Neural cell (in vitro differentiated cells): ENCODE results near the gene DOCK10. TPM values are rescaled to one million over a fixed set of nuclear protein-coding genes. Genes with fewer than 3 reads are reported as not detected.

Experiments
- H2AFZ ChIP-seq: fragments of 200-600, 300-800 bp; sonication (generic), shearing (Covaris generic); 2 replicates; pipeline ENCODE4 v1.6.0; 2014; ENCODE audit warnings: low read depth, mild to moderate bottlenecking, antibody characterized with exemption, low read length, moderate library complexity
- H3F3A ChIP-seq: fragments of 200-600 bp; shearing (Covaris generic); 2 replicates; pipeline ENCODE4 v1.6.1; 2016; ENCODE audit warnings: mild to moderate bottlenecking, moderate library complexity, mixed read lengths, antibody characterized with exemption, low read length; ENCODE audit not compliant: insufficient read depth, poor library complexity, severe bottlenecking
- H3K27ac ChIP-seq: fragments of 200-600, 300-800 bp; sonication (generic), shearing (Covaris generic); 2 replicates; pipeline ENCODE4 v1.5.1; 2014; ENCODE audit warnings: mild to moderate bottlenecking, low read length, moderate library complexity
- H3K27me3 ChIP-seq: fragments of 300-800, 200-600 bp; sonication (generic), shearing (Covaris generic); 2 replicates; pipeline ENCODE4 v1.6.0; 2014; ENCODE audit warnings: mild to moderate bottlenecking, low read depth, low read length, moderate library complexity; ENCODE audit not compliant: insufficient read depth
- H3K36me3 ChIP-seq: fragments of 300-800, 200-600 bp; sonication (generic), shearing (Covaris generic); 2 replicates; pipeline ENCODE4 v1.5.1; 2014; ENCODE audit warnings: mild to moderate bottlenecking, antibody characterized with exemption, low read length, moderate library complexity; ENCODE audit not compliant: insufficient read depth
- H3K4me2 ChIP-seq: fragments of 300-800, 200-600 bp; sonication (generic), shearing (Covaris generic); 2 replicates; pipeline ENCODE4 v1.6.0; 2014; ENCODE audit warnings: mild to moderate bottlenecking, low read length
- H3K4me3 ChIP-seq: fragments of 300-800, 200-600 bp; sonication (generic), shearing (Covaris generic); 2 replicates; pipeline ENCODE4 v1.5.1; 2014; ENCODE audit warnings: mild to moderate bottlenecking, low read length, moderate library complexity
- H3K79me2 ChIP-seq: fragments of 200-600 bp; shearing (Covaris generic); replicated peaks from 2 replicates; pipeline ENCODE4 v1.6.0; 2014; ENCODE audit warnings: mild to moderate bottlenecking, low read length, moderate library complexity; ENCODE audit not compliant: insufficient read depth
- H3K9ac ChIP-seq: fragments of 300-800, 200-600 bp; sonication (generic), shearing (Covaris generic); 2 replicates; pipeline ENCODE4 v1.6.1; 2016; ENCODE audit warnings: mild to moderate bottlenecking, low read length, mixed read lengths
- H3K9me2 ChIP-seq: fragments of 200-600 bp; shearing (Covaris generic); 2 replicates; pipeline ENCODE4 v1.6.1; 2016; ENCODE audit warnings: mild to moderate bottlenecking, low read length, mixed read lengths; ENCODE audit not compliant: insufficient read depth
- H3K9me3 ChIP-seq: fragments of 200-600, 300-800 bp; sonication (generic), shearing (Covaris generic); 2 replicates; pipeline ENCODE4 v1.6.1; 2016; ENCODE audit warnings: mild to moderate bottlenecking, mixed run types, low read length, moderate library complexity, mixed read lengths
- H4K20me1 ChIP-seq: fragments of 200-600 bp; shearing (Covaris generic); 2 replicates; pipeline ENCODE4 v1.6.1; 2016; ENCODE audit warnings: mild to moderate bottlenecking, mixed run types; ENCODE audit not compliant: insufficient read depth
- EP300 ChIP-seq: fragments of 450-650 bp; conservative IDR thresholded peaks from 2 replicates; pipeline ENCODE4 v1.6.1; 2014; ENCODE audit warnings: antibody characterized with exemption, mild to moderate bottlenecking, moderate library complexity; ENCODE audit not compliant: poor library complexity, severe bottlenecking
- EZH2 ChIP-seq: fragments of 200-600, 300-800 bp; shearing (Covaris generic), sonication (generic); IDR thresholded peaks from 2 replicates; pipeline ENCODE4 v1.6.1; 2014; ENCODE audit warnings: antibody characterized with exemption, low read length, borderline replicate concordance, mild to moderate bottlenecking; ENCODE audit not compliant: insufficient read depth, poor library complexity, severe bottlenecking
- MXI1 ChIP-seq: fragments of 450-650 bp; conservative IDR thresholded peaks from 2 replicates; pipeline ENCODE4 v1.6.1; 2014; ENCODE audit warnings: antibody characterized with exemption, mild to moderate bottlenecking; ENCODE audit not compliant: poor library complexity, severe bottlenecking
- POLR2AphosphoS5 ChIP-seq: IDR thresholded peaks from 2 replicates; pipeline ENCODE4 v1.6.1; 2012
- RAD21 ChIP-seq: fragments of 450-650 bp; conservative IDR thresholded peaks from 2 replicates; pipeline ENCODE4 v1.6.1; 2014; ENCODE audit warnings: antibody characterized with exemption, mild to moderate bottlenecking, moderate library complexity
- SMC3 ChIP-seq: fragments of 450-650 bp; conservative IDR thresholded peaks from 2 replicates; pipeline ENCODE4 v1.6.1; 2014; ENCODE audit warnings: antibody characterized with exemption, mild to moderate bottlenecking, moderate library complexity; ENCODE audit not compliant: poor library complexity
- TAF1 ChIP-seq: IDR thresholded peaks from 2 replicates; pipeline ENCODE4 v1.6.1; 2012; ENCODE audit warnings: low read depth
- polyA plus RNA-seq: library from polyadenylated mRNA; depleted of rRNA; stranded (reverse); fragments of >200 nt; gene quantifications from 2 replicates; pipeline ENCODE4 v1.2.3, GENCODE V29; 2014
- TF ChIP-seq, protein P1 (sequence below): fragments of 450-650 bp; IDR thresholded peaks from 2 replicates; pipeline ENCODE4 v1.5.1; 2014; ENCODE audit warnings: antibody characterized with exemption, mild to moderate bottlenecking, moderate library complexity; ENCODE audit not compliant: poor library complexity, severe bottlenecking
- TF ChIP-seq, protein P2 (sequence below): IDR thresholded peaks from 2 replicates; pipeline ENCODE4 v1.6.1; 2012; ENCODE audit warnings: borderline replicate concordance

DOCK10 gene
- polyA plus RNA-seq, 1 donor from 2014 or later, result 0.37 TPM

DNA sequence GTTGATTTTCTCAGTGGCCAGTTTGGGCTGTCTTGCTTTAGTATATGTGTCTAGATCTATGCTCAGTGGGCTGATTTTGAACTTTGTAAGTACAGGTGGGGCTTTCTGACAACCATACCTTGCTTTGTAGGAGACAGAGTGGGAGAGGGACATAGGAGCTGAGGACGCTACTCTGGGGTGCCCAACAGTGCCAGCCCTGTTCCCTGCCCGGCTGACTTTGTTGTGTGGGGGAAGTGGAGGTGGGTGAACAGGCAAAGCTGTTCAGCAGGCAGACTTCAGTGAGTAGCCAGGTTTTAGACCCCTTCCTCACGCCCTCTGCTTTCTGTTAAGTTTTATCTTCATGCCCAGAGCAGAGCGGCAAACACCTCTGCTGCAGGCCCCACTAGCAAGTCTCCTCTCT lies 44.2 kb upstream of the DOCK10 start:
- TF ChIP-seq MXI1 (no peak), TAF1 (no peak), EP300 (no peak), SMC3 (no peak), POLR2AphosphoS5 (no peak), EZH2 (no peak), RAD21 (no peak)
- TF ChIP-seq, protein P1, sequence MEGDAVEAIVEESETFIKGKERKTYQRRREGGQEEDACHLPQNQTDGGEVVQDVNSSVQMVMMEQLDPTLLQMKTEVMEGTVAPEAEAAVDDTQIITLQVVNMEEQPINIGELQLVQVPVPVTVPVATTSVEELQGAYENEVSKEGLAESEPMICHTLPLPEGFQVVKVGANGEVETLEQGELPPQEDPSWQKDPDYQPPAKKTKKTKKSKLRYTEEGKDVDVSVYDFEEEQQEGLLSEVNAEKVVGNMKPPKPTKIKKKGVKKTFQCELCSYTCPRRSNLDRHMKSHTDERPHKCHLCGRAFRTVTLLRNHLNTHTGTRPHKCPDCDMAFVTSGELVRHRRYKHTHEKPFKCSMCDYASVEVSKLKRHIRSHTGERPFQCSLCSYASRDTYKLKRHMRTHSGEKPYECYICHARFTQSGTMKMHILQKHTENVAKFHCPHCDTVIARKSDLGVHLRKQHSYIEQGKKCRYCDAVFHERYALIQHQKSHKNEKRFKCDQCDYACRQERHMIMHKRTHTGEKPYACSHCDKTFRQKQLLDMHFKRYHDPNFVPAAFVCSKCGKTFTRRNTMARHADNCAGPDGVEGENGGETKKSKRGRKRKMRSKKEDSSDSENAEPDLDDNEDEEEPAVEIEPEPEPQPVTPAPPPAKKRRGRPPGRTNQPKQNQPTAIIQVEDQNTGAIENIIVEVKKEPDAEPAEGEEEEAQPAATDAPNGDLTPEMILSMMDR, result no peak
- TF ChIP-seq, protein P2, sequence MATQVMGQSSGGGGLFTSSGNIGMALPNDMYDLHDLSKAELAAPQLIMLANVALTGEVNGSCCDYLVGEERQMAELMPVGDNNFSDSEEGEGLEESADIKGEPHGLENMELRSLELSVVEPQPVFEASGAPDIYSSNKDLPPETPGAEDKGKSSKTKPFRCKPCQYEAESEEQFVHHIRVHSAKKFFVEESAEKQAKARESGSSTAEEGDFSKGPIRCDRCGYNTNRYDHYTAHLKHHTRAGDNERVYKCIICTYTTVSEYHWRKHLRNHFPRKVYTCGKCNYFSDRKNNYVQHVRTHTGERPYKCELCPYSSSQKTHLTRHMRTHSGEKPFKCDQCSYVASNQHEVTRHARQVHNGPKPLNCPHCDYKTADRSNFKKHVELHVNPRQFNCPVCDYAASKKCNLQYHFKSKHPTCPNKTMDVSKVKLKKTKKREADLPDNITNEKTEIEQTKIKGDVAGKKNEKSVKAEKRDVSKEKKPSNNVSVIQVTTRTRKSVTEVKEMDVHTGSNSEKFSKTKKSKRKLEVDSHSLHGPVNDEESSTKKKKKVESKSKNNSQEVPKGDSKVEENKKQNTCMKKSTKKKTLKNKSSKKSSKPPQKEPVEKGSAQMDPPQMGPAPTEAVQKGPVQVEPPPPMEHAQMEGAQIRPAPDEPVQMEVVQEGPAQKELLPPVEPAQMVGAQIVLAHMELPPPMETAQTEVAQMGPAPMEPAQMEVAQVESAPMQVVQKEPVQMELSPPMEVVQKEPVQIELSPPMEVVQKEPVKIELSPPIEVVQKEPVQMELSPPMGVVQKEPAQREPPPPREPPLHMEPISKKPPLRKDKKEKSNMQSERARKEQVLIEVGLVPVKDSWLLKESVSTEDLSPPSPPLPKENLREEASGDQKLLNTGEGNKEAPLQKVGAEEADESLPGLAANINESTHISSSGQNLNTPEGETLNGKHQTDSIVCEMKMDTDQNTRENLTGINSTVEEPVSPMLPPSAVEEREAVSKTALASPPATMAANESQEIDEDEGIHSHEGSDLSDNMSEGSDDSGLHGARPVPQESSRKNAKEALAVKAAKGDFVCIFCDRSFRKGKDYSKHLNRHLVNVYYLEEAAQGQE, result no peak
- no peak overlapping the region for H3K9ac ChIP-seq
- no peaks in the 10 kb centered on the region for H3K9me2 ChIP-seq
- no peak overlapping the region for H3K4me2 ChIP-seq
- no peaks in the 10 kb centered on the region for H3K36me3 ChIP-seq
- no peaks in the 10 kb centered on the region for H3K9me3 ChIP-seq
- no peaks in the 10 kb centered on the region for H3K79me2 ChIP-seq
- no peak overlapping the region for H2AFZ ChIP-seq
- H3K27ac ChIP-seq, result no peak overlapping the region
- H3F3A ChIP-seq, result no peaks in the 10 kb centered on the region
- H4K20me1 ChIP-seq, result no peaks in the 10 kb centered on the region
- H3K27me3 ChIP-seq, result no peaks in the 10 kb centered on the region
- no peak overlapping the region for H3K4me3 ChIP-seq

DNA sequence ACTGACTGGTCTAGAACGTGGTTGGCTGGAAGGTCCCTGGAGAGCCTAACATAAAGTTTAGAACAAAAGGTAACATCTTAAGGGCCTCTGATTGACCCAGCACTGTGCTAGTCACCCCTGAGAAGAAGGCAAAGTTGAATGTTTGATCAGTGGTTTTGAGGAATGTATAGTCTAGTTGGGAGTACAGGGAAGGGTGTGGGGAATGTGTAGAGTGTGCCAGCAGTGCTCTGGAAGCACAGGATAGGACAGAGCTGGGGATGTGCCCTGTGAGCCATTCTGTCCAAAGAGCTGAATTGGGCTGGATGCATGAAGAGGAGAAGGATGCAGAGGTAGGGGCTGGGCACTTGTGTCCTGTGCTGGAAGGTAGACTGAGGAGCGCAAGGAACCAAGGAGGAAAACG lies 41.0 kb upstream of the DOCK10 start:
- Histone ChIP-seq H3F3A (no peaks in the 10 kb centered on the region), H4K20me1 (no peaks in the 10 kb centered on the region), H3K36me3 (no peaks in the 10 kb centered on the region), H3K9me2 (no peaks in the 10 kb centered on the region), H3K27me3 (no peaks in the 10 kb centered on the region), H3K4me2 (no peak overlapping the region), H3K27ac (no peak overlapping the region), H3K9me3 (no peaks in the 10 kb centered on the region), H2AFZ (no peak overlapping the region), H3K4me3 (no peak overlapping the region), H3K9ac (no peak overlapping the region), H3K79me2 (no peaks in the 10 kb centered on the region)
- TF ChIP-seq RAD21, result no peak
- no peak for TF ChIP-seq EZH2
- TF ChIP-seq, protein P1, result no peak
- no peak for TF ChIP-seq EP300
- no peak for TF ChIP-seq POLR2AphosphoS5
- TF ChIP-seq SMC3, result no peak
- TF ChIP-seq TAF1, result no peak
- no peak for TF ChIP-seq MXI1
- TF ChIP-seq, protein P2, result no peak
